ENCODE results near the gene FAM169A. TPM values are rescaled to one million over a fixed set of nuclear protein-coding genes. Genes with fewer than 3 reads are reported as not detected.

FAM169A gene
- total RNA-seq, 1 donor from 2014 or later, result 1.1 TPM

GRCh38 chr5:74897049-74897448, 30.9 kb upstream of the FAM169A start:
- ATAC-seq, result no peak
- no peak for TF ChIP-seq CTCF (IDR thresholded peaks at IDR 0.05)

GRCh38 chr5:74895906-74896305, 29.7 kb upstream of the FAM169A start:
- DNase-seq, result peak; percentile 75
- Histone ChIP-seq H3K27ac (no peak overlapping the region), H3K4me1 (peaks cover 8% of the 10 kb centered on the region), H3K9me3 (peaks cover 5% of the 10 kb centered on the region), H3K36me3 (no peaks in the 10 kb centered on the region), H3K4me3 (no peak overlapping the region), H3K27me3 (ENCODE audit: low read depth) (no peaks in the 10 kb centered on the region)
- TF ChIP-seq CTCF (IDR thresholded peaks at IDR 0.05), result no peak
- ATAC-seq, result peak; percentile 86 to 88
- intact Hi-C loops (cut with DNase I), result no loop called here

More at GRCh38 chr5:74897049-74897448, 30.9 kb upstream of the FAM169A start:
- Histone ChIP-seq H3K4me1 (peaks cover 8% of the 10 kb centered on the region), H3K9me3 (peaks cover 5% of the 10 kb centered on the region), H3K27me3 (ENCODE audit: low read depth) (no peaks in the 10 kb centered on the region), H3K4me3 (no peak overlapping the region), H3K36me3 (no peaks in the 10 kb centered on the region), H3K27ac (no peak overlapping the region)
- intact Hi-C loops (cut with DNase I), result no loop called here
- DNase-seq, result no peak

GRCh38 chr5:74894351-74894750, 28.2 kb upstream of the FAM169A start:
- intact Hi-C loops (cut with DNase I), result no loop called here
- DNase-seq (no peak), ATAC-seq (no peak)
- peaks cover 5% of the 10 kb centered on the region for H3K9me3 ChIP-seq
- H3K4me1 ChIP-seq, result peaks cover 8% of the 10 kb centered on the region
- no peak overlapping the region for H3K4me3 ChIP-seq
- no peaks in the 10 kb centered on the region for H3K27me3 ChIP-seq (ENCODE audit: low read depth)
- H3K27ac ChIP-seq, result no peak overlapping the region
- TF ChIP-seq CTCF (IDR thresholded peaks at IDR 0.05), result no peak
- no peaks in the 10 kb centered on the region for H3K36me3 ChIP-seq

GRCh38 chr5:74892921-74893320, 26.7 kb upstream of the FAM169A start:
- DNase-seq (no peak), ATAC-seq (no peak)
- H3K27ac ChIP-seq, result no peak overlapping the region
- intact Hi-C loops (cut with DNase I), result no loop called here
- peaks cover 5% of the 10 kb centered on the region for H3K9me3 ChIP-seq
- H3K4me3 ChIP-seq, result no peak overlapping the region
- H3K36me3 ChIP-seq, result no peaks in the 10 kb centered on the region
- H3K4me1 ChIP-seq, result peaks cover 8% of the 10 kb centered on the region
- TF ChIP-seq CTCF (IDR thresholded peaks at IDR 0.05), result no peak
- no peaks in the 10 kb centered on the region for H3K27me3 ChIP-seq (ENCODE audit: low read depth)

GRCh38 chr5:74889523-74890105, 23.4 kb upstream of the FAM169A start:
- Histone ChIP-seq H3K9me3 (no peaks in the 10 kb centered on the region), H3K4me1 (no peaks in the 10 kb centered on the region), H3K27me3 (ENCODE audit: low read depth) (no peaks in the 10 kb centered on the region), H3K4me3 (no peak overlapping the region), H3K27ac (no peak overlapping the region), H3K36me3 (no peaks in the 10 kb centered on the region)
- DNase-seq, result no peak
- no peak for TF ChIP-seq CTCF (IDR thresholded peaks at IDR 0.05)
- ATAC-seq, result peak in 1 of 2 donors; percentile 47
- intact Hi-C loops (cut with DNase I), result no loop called here

Measured in lower lobe of right lung (tissue), 2 donors.